GM23338 (cell line): Measurements from ENCODE around the gene CIPC.

Experiments used
- CREB1 ChIP-seq: fragments of 250-450 bp; sonication (Bioruptor Pico); IDR thresholded peaks from 2 replicates; pipeline ENCODE4 v1.5.0; 2020; ENCODE audit warnings: low read depth, mild to moderate bottlenecking, moderate library complexity
- EZH2 ChIP-seq: fragments of 200-600 bp; sonication (generic); IDR thresholded peaks from one replicate; pipeline ENCODE4 v1.8.0; 2017; ENCODE audit warnings: antibody characterized with exemption, mild to moderate bottlenecking, low read depth; ENCODE audit not compliant: unreplicated experiment
- EZH2phosphoT487 ChIP-seq: fragments of 200-600 bp; sonication (generic); IDR thresholded peaks from one replicate; pipeline ENCODE4 v1.8.1; 2018; ENCODE audit warnings: antibody characterized with exemption; ENCODE audit not compliant: unreplicated experiment
- POLR2AphosphoS5 ChIP-seq: IDR thresholded peaks from 2 replicates; pipeline ENCODE4 v1.6.1; 2016; ENCODE audit warnings: antibody characterized with exemption, low read depth
- STAT1 ChIP-seq: IDR thresholded peaks from one replicate; pipeline ENCODE4 v1.6.1; 2016; ENCODE audit warnings: antibody characterized with exemption; ENCODE audit not compliant: unreplicated experiment
- ZNF331 ChIP-seq: fragments of 250-450 bp; sonication (Bioruptor Pico); IDR thresholded peaks from 2 replicates; pipeline ENCODE4 v1.5.0; 2020; ENCODE audit warnings: low read depth, mild to moderate bottlenecking, moderate library complexity
- TF ChIP-seq, protein P1 (sequence below), 2 experiments: fragments of 200-600 bp in 1 of 2; sonication (generic) in 1 of 2; conservative IDR thresholded peaks; 2 replicates each; pipeline versions ENCODE4 v1.5.1 to v1.6.1; 2016 to 2017; ENCODE audit warnings: antibody characterized with exemption in 2 of 2, low read depth in 2 of 2, mild to moderate bottlenecking in 2 of 2, moderate library complexity in 1 of 2
- TF ChIP-seq, protein P2 (sequence below): IDR thresholded peaks from one replicate; pipeline ENCODE4 v1.6.1; 2018; ENCODE audit warnings: antibody characterized with exemption; ENCODE audit not compliant: unreplicated experiment

DNA sequence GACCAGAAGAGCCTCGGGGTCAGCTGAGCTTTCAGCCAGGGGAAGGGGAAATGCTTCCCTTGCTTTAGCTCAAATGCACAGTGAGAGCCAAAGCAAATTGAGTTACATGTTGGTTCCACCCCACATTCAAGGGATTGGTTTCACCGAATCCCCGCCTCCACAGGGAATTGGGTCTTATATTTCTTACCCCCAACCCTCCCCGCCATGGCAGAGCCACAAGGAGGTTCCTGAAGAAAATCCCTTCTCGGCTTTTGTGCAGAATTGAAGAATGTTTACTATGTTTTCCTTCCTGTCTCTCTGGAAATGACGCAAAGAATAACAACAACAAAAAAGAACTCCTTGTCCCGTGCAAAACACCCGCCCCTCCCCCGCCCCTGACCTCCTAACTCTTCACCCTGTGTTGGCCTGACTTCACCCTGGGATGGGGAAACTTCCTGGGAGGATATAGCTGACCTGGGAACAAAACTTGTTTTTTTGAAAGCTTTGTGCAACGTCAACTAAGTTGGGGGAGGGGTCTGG, 21.9 kb upstream of the CIPC start:
- TF ChIP-seq, protein P1, sequence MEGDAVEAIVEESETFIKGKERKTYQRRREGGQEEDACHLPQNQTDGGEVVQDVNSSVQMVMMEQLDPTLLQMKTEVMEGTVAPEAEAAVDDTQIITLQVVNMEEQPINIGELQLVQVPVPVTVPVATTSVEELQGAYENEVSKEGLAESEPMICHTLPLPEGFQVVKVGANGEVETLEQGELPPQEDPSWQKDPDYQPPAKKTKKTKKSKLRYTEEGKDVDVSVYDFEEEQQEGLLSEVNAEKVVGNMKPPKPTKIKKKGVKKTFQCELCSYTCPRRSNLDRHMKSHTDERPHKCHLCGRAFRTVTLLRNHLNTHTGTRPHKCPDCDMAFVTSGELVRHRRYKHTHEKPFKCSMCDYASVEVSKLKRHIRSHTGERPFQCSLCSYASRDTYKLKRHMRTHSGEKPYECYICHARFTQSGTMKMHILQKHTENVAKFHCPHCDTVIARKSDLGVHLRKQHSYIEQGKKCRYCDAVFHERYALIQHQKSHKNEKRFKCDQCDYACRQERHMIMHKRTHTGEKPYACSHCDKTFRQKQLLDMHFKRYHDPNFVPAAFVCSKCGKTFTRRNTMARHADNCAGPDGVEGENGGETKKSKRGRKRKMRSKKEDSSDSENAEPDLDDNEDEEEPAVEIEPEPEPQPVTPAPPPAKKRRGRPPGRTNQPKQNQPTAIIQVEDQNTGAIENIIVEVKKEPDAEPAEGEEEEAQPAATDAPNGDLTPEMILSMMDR (conservative IDR thresholded peaks at IDR 0.05; ENCODE audit: low read depth in 2 of 2): no peak
- TF ChIP-seq, protein P2, sequence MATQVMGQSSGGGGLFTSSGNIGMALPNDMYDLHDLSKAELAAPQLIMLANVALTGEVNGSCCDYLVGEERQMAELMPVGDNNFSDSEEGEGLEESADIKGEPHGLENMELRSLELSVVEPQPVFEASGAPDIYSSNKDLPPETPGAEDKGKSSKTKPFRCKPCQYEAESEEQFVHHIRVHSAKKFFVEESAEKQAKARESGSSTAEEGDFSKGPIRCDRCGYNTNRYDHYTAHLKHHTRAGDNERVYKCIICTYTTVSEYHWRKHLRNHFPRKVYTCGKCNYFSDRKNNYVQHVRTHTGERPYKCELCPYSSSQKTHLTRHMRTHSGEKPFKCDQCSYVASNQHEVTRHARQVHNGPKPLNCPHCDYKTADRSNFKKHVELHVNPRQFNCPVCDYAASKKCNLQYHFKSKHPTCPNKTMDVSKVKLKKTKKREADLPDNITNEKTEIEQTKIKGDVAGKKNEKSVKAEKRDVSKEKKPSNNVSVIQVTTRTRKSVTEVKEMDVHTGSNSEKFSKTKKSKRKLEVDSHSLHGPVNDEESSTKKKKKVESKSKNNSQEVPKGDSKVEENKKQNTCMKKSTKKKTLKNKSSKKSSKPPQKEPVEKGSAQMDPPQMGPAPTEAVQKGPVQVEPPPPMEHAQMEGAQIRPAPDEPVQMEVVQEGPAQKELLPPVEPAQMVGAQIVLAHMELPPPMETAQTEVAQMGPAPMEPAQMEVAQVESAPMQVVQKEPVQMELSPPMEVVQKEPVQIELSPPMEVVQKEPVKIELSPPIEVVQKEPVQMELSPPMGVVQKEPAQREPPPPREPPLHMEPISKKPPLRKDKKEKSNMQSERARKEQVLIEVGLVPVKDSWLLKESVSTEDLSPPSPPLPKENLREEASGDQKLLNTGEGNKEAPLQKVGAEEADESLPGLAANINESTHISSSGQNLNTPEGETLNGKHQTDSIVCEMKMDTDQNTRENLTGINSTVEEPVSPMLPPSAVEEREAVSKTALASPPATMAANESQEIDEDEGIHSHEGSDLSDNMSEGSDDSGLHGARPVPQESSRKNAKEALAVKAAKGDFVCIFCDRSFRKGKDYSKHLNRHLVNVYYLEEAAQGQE: no peak
- TF ChIP-seq ZNF331 (no peak), CREB1 (CRISPR knock-in tag) (no peak), STAT1 (no peak), EZH2phosphoT487 (no peak), POLR2AphosphoS5 (no peak), EZH2 (no peak)
